ENCODE measurements around the gene CHRNG. TPM values are rescaled to one million over a fixed set of nuclear protein-coding genes. Genes with fewer than 3 reads are reported as not detected.

The CHRNG gene
- total RNA-seq, 3 donors from 2014 or later = not detected

DNA sequence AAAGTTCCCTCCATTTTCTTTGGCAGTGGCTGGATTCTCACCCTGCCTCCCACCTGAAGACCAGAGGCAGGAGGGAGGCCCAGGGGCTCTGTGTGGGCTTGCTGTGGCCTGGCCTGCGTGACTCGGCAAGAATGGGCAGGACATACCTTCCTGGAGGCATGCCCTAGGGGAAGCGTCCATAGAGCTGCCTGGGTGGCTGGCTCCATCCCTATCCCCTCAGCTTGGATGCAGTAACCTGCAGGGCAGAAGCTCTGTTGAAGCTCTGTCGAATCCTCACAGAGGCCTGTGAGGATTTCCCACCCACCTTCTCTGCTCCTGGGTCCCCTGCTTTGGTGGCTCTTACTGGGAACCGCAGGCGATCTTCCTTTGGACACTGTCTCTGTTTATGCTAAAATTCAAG, 20.6 kb upstream of the CHRNG start:
- ATAC-seq (no peak), DNase-seq (no peak)
- H3K36me3 ChIP-seq (ENCODE audit: low read depth) = no peaks in the 10 kb centered on the region
- intact Hi-C loops (cut with DNase I, micrococcal nuclease) = loop anchor here in 1 of 2 donors (5.0 kb wide), 1 partner anchor 72 kb away; no protein-coding TSS in a partner anchor
- no peak overlapping the region for H3K4me3 ChIP-seq
- peaks cover 12% of the 10 kb centered on the region for H3K4me1 ChIP-seq (ENCODE audit: low read depth)
- TF ChIP-seq, protein P1, sequence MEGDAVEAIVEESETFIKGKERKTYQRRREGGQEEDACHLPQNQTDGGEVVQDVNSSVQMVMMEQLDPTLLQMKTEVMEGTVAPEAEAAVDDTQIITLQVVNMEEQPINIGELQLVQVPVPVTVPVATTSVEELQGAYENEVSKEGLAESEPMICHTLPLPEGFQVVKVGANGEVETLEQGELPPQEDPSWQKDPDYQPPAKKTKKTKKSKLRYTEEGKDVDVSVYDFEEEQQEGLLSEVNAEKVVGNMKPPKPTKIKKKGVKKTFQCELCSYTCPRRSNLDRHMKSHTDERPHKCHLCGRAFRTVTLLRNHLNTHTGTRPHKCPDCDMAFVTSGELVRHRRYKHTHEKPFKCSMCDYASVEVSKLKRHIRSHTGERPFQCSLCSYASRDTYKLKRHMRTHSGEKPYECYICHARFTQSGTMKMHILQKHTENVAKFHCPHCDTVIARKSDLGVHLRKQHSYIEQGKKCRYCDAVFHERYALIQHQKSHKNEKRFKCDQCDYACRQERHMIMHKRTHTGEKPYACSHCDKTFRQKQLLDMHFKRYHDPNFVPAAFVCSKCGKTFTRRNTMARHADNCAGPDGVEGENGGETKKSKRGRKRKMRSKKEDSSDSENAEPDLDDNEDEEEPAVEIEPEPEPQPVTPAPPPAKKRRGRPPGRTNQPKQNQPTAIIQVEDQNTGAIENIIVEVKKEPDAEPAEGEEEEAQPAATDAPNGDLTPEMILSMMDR (IDR thresholded peaks at IDR 0.05) = no peak
- no peaks in the 10 kb centered on the region for H3K9me3 ChIP-seq

DNA sequence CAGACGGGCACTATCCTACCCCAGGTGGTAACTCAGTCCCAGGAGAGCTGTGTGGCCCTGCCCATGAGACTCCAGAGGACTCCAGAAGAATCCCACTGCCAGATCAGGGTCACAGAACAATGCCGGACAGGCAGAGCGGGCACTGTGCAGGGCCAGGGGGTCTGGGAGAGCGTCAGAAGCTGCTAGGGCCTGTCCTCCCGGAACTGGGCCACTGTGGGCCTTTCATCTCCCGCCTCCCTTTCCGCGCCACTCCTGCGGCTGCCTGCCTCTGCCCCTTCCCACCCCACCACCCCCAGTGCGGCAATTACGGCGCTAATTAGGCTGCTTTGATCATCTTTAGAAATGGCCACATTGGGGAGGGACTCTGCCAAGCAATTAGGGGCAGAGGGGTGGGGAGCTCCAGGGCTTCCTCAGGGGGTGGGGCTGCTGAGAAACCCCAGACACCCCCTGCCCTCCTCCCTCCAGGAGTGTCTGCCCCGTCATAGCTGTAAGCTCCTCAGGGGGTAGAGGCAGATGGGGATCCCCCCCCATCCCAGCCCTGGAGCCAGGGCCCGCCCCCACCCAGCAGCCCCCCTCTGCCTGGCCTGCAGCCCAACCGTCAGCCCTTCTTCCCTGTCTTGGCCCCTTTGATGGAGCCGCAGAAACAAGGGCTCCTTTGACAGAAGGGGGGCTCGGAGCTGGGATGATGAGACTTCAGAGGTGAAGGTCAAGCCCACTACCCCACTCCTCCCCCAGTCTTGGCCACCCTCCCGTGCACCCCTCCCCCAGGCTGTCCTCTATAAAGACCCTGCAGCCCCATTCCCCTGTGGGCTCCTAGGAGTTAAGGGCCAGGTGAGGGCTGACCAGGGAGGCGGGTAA, 19.7 kb upstream of the CHRNG start, which contains the start of gene PRSS56:
TSS of gene PRSS56 (plus strand) at position 808 of the 858 bp plus-strand sequence. CDS start 211 bp downstream, outside the sequence.
- no peaks in the 10 kb centered on the region for H3K36me3 ChIP-seq (ENCODE audit: low read depth)
- TF ChIP-seq, protein P1 (IDR thresholded peaks at IDR 0.05) = no peak
- DNase-seq (no peak), ATAC-seq (no peak)
- H3K9me3 ChIP-seq = no peaks in the 10 kb centered on the region
- intact Hi-C loops (cut with DNase I, micrococcal nuclease) = loop anchor here in 1 of 2 donors (5.0 kb wide), 1 partner anchor 73 kb away; no protein-coding TSS in a partner anchor
- no peak within 1 kb of the TSS for H3K4me3 ChIP-seq
- H3K4me1 ChIP-seq (ENCODE audit: low read depth) = peaks cover 17% of the 10 kb centered on the region

DNA sequence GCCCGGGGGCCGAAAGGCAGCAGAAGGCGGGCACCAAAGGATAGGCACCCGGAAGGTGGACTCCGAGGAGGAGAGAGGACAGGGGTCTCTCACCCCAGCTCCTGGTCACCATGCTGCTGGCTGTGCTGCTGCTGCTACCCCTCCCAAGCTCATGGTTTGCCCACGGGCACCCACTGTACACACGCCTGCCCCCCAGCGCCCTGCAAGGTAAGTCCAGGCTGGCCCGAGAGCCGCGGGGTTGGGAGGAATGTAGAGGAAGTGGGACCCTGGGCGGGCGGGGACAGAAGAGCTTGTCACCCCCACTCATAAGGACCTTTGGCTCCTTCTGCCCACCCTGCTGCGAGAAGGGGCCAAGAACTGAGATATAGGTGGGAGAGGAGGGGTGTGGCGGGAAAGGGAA, 19.0 kb upstream of the CHRNG start:
- H3K4me3 ChIP-seq = no peak overlapping the region
- no peak for ATAC-seq
- no peaks in the 10 kb centered on the region for H3K36me3 ChIP-seq (ENCODE audit: low read depth)
- intact Hi-C loops (cut with DNase I, micrococcal nuclease) = no loop called here
- H3K4me1 ChIP-seq (ENCODE audit: low read depth) = peaks cover 17% of the 10 kb centered on the region
- TF ChIP-seq, protein P1 (IDR thresholded peaks at IDR 0.05) = no peak
- no peak for DNase-seq
- no peaks in the 10 kb centered on the region for H3K9me3 ChIP-seq

DNA sequence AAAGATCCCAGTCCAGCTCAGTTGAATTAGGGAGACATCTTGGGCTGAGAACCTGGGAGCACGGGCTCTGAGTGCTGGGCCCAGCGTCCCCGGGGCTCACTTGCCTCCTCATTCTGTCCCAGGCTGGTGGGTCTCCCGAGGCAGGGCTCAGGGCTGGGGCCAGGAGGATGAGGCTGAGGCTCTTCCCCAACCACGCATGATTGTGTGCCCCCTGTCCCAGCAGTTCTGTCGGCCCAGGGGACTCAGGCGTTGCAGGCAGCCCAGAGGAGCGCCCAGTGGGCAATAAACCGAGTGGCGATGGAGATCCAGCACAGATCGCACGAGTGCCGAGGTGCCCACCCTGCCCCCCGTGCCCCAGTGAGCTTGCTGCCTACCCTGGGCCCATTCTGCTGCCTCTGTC, 18.4 kb upstream of the CHRNG start:
- intact Hi-C loops (cut with DNase I, micrococcal nuclease) = no loop called here
- no peaks in the 10 kb centered on the region for H3K9me3 ChIP-seq
- no peak for DNase-seq

DNA sequence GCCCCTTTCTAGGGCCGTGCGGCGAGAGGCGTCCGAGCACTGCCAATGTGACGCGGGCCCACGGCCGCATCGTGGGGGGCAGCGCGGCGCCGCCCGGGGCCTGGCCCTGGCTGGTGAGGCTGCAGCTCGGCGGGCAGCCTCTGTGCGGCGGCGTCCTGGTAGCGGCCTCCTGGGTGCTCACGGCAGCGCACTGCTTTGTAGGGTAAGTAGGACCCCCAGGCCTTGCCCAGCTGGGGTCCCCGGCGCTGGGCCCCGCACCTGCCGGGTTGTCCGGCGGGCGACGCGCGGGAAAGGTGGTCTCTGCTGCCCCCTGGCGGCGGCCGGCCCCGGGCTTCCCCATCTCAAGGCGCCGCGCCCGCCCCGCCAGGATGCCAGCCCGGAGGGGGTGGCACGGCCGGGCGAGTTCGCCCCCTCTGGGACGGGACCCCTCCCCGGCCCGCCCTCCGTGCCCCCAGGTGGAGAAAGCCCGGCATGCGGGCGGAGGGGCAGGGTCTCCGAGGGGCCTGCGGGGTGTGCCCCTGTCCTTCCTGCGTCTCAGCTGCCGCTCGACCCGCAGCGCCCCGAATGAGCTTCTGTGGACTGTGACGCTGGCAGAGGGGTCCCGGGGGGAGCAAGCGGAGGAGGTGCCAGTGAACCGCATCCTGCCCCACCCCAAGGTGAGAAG, 17.4 kb upstream of the CHRNG start:
- H3K4me1 ChIP-seq (ENCODE audit: low read depth) = peaks cover 17% of the 10 kb centered on the region
- H3K9me3 ChIP-seq = no peaks in the 10 kb centered on the region
- intact Hi-C loops (cut with DNase I, micrococcal nuclease) = no loop called here
- DNase-seq = peak in 2 of 3 donors; percentile 71 to 76
- H3K36me3 ChIP-seq (ENCODE audit: low read depth) = no peaks in the 10 kb centered on the region
- no peak overlapping the region for H3K4me3 ChIP-seq
- TF ChIP-seq, protein P1 (IDR thresholded peaks at IDR 0.05) = peak; percentile 86
- peak; percentile 69 for ATAC-seq

More for the DNA sequence above, 18.4 kb upstream of the CHRNG start:
- no peak for ATAC-seq
- TF ChIP-seq, protein P1 (IDR thresholded peaks at IDR 0.05) = no peak
- Histone ChIP-seq H3K36me3 (ENCODE audit: low read depth) (no peaks in the 10 kb centered on the region), H3K4me3 (no peak overlapping the region), H3K4me1 (ENCODE audit: low read depth) (peaks cover 17% of the 10 kb centered on the region)

Measured in mucosa of descending colon (tissue), 3 donors.